ENCODE results near the gene PITPNC1. TPM values are rescaled to one million over a fixed set of nuclear protein-coding genes. Genes with fewer than 3 reads are reported as not detected.
A peak's percentile ranks its signal among the peaks of the same experiment; 100 is the strongest.
"Not testable (repeated sequence)": the region's sequence is repeated elsewhere in the genome, so short reads cannot be mapped to it uniquely, and the experiment has no call there.

PITPNC1 gene
- 10 to 100 TPM; 19.7 to 24.3 (median 23.4) TPM for polyA plus RNA-seq (ENCODE audit: insufficient read length in 4 of 4)

DNA sequence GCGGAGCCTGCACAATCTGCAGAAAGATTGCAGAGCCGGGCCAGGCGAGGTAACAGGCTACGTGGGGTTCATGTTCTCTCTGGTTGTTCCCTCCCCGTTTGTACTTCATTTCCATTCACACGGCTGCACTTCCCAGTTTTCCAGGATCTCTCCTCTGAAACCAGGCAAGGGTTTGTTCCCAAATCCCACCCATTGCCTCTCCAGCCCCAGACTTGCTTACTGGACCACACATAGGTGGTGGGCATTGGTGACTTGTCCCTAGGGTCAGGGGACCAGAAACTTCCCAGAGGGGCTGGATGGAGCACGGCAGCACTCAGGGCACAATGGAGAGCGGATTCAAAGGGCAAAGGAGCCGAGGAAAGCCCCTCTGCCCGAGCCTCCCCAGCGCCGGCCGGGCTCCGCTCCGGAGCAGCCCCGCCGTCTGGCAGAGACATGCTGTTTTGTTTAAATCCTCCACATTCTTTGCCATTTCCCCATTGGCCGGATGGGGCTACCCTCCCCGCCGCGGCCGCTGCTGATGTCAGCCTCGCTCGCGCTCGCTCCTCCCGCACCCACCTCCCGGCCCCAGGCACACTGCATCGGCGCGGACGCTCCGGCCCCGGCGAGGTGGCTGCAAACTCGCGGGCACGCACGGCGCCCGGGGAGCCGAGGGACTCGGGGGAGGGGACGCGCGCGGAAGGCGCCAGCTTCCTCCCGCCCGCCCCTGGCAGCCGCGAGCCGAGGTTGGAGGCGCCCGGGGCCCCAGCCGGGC is at the start of gene PITPNC1:
PITPNC1 (plus strand) TSS at position 545 of the 751 bp plus-strand sequence.
- peak in 2 of 4 donors; percentile 67 to 73 for DNase-seq (ENCODE audit: low read depth in 4 of 4, low spot score in 3 of 4)

DNA sequence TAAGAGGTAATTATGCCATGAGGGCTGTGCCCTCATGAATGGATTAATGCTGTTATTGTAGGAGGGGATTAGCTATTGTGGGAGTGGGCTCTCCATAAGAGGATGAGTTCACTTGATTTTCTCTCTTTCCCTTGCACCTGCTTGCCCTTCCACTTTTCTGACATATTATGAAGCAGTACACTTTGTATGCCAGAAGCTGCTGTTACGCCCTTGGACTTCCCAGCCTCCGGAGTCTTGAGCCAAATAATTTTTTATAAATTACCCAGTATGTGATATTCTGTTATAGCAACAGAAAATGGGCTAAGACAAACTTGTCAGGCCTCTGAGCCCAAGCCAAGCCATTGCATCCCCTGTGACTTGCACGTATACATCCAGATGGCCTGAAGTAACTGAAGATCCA is 49.1 kb upstream of the PITPNC1 start:
- no peak for DNase-seq (ENCODE audit: low read depth in 4 of 4, low spot score in 3 of 4)

DNA sequence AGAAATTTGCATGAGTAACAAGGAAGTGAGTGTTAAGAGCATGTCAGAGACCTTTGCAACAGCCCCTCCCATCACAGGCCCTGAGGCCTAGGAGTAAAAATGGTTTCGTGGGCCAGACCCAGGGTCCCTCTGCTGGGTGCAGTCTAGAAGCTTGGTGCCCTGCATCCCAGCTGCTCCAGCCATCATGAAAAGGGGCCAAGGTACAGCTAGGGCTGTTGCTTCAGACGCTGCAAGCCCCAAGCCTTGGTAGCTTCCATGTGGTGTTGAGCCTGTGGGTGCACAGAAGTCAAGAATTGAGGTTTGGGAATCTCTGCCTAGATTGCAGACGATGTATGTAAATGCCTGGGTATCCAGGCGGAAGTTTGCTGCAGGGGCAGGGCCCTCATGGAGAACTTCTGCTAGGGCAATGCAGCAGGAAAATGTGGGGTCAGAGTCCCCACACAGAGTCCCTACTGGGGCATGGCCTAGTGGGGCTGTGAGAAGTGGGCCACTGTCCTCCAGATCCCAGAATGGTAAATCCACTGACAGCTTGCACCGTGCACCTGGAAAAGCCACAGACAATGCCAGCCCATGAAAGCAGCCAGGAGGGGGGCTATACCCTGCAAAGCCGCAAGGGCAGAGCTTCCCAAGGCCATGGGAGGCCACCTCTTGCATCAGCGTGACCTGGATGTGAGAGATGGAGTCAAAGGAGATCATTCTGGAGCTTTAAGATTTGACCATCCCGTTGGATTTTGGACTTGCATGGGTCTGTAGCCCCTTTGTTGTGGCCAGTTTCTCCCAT is 45.5 kb upstream of the PITPNC1 start:
- DNase-seq (ENCODE audit: low read depth in 4 of 4, low spot score in 3 of 4), result not testable (repeated sequence)

DNA sequence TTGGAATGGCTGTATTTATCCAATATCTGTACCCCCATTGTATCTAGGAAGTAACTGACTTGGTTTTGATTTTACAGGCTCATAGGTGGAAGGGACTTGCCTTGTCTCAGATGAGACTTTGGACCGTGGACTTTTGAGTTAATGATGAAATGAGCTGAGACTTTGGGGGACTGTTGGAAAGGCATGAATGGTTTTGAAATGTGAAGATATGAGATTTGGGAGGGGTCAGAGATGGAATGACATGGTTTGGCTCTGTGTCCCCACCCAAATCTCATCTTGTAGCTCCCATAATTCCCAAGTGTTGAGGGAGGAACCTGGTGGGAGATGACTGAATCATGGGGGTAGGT is 44.9 kb upstream of the PITPNC1 start:
- DNase-seq (ENCODE audit: low read depth in 4 of 4, low spot score in 3 of 4), result not testable (repeated sequence)

DNA sequence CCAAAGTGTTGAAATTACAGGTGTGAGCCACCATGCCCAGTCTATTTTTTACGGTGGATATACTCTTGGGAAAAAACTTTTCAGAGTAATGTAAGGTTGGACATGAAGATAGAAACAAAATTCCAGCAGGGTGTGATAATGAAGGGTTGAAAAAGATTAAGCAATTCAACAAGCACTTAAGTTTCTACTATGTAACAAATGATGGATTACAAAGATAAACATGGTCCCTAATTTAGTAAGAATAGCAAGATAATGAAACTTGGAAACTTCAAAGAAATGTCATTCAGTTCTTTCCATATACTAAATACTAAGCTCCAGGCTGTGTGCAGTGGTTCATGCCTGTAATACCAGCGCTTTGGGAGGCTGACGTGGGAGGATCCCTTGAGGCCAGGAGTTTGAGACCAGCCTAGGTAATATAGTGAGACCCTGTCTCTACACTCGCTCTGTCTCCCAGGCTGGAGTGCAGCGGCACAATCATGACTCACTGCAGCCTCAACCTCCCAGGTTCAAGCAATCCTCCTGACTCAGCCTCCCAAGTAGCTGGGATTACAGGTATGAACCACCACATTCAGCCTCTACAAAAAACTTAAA is 41.7 kb upstream of the PITPNC1 start:
- DNase-seq (ENCODE audit: low read depth in 4 of 4, low spot score in 3 of 4), result no peak

DNA sequence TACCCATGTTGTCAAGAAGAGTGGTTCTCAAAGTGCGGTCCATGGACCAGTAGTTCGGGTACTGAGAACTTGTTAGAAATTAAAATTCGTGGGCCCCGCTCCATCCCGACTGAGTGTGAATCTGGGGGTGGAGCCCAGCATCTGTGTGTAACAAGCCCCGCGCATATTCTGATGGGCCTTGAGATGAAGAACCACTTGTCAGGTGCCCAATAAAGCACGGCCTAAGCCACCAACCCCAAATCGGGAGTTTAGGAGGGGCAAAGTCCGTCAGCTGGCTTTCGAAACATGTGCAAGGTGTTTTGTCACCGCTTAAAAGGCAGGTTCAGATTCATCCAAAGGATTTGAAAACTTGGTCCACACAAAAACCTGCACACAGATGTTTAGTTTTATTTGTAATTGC is 40.2 kb upstream of the PITPNC1 start:
- no peak for DNase-seq (ENCODE audit: low read depth in 4 of 4, low spot score in 3 of 4)

DNA sequence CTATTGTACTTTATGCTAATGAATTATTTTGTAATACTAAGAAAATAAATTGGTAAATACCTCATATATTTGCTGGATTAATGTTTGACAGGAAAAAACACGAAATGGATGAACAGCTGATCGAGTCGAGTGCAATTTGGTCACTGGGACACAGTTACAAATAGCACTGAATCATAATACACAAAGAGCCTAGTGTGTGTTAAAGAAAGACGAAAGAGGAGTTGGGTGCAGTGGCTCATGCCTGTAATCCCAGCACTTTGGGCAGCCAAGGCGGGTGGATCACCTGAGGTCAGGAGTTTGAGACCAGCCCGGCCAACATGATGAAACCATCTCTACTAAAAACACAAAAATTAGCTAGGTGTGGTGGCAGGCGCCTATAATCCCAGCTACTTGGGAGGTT is 38.7 kb upstream of the PITPNC1 start:
- DNase-seq (ENCODE audit: low read depth in 4 of 4, low spot score in 3 of 4), result not testable (repeated sequence)

DNA sequence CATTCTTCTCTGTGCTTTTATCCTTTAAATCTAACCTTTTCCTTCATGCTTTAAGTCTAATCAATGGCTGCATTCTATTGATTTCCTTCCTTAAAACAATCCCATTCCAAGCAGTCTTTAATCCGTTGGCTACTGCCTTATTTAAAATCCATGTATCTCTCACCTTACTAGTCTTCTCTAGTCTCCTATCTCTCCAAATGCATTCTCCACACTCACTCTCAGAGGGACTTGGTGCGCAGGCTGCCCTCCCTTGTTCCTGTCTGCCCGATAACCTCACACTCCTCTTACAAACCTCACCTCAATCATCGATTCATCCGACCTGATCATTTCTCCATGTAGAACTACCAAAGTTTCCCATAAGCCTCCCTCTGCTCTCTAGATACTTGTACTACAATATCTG is 33.8 kb upstream of the PITPNC1 start:
- DNase-seq (ENCODE audit: low read depth in 4 of 4, low spot score in 3 of 4), result no peak

DNA sequence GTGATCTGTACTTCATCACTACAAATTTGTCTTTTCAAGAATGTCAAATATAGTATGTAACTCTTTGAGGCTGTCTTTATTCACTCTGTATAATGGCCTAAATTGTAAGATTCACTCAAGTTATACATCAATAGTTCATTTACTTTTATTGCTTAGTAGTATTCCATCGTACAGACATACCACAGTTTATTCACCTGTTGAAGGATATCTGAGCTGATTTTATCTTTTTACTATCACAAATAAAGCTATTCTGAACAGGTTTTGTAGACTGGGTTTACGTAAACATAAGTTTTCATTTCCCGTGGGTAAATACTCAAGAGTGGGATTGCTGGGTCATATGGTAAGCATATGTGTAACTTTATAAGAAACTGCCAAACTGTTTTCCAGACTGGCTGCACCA is 29.3 kb upstream of the PITPNC1 start:
- no peak for DNase-seq (ENCODE audit: low read depth in 4 of 4, low spot score in 3 of 4)

DNA sequence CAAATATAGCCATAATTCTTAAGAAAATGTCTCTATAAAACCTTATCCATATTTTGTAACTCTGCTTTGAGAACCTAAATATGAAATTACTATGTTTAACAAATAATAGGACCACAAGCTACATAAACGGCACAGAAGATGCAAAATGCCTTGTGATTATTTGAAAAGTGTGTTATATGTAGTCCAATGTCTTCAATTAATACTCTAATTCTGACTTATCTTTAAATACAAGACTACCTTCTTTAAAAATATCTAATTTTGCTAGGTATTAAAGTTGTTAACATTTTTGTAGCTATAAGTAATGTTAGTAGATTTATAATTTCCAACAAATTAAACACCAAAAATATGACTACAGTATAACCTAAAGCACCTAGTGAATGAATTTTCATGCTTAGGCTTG is 27.7 kb upstream of the PITPNC1 start:
- DNase-seq (ENCODE audit: low read depth in 4 of 4, low spot score in 3 of 4), result no peak

DNA sequence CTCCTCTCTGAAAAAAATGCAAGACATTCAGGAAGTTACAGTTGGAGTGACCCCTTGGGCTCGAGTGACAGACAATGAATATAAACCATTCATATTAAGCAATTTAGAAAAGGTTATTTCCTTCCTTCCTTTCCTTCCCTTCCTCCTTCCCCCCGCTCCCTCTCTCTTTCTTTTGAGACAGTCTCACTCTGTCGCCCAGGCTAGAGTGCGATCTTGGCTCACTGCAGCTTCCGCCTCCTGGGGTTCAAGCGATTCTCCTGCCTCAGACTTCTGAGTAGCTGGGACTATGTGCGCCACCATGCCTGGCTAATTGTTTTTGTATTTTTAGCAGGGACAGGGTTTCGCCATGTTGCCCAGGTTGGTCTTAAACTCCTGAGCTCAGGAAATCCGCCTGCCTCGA is 23.9 kb upstream of the PITPNC1 start:
- DNase-seq (ENCODE audit: low read depth in 4 of 4, low spot score in 3 of 4), result no peak

DNA sequence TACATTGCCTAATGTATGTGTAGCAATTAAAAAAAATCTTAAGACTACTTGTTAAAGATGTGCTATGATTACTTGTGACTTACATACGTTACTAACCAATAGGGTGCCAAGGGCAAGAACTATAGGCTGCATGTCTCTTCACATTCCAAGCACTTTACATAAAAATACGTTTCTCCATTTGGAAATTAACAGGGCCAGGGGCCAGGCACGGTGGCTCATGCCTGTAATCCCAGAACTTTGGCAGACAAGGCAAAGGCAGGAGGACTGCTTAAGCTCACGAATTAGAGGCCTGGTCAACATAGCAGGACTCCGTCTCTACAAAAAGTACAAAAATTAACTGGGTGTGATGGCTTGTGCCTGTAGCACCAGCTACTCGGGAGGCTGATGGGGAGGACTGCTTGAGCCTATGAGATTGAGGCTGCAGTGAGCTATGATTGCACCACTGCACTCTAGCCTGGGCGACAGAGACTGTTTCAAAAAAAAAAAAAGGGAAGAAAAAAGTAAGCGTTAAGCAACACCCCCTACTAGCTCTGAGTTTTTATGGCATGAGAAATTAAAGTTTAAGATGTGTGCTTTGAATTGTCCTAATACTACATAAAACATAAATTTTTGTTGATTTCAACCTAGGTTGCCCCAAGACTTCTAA is 23.0 kb upstream of the PITPNC1 start:
- no peak for DNase-seq (ENCODE audit: low read depth in 4 of 4, low spot score in 3 of 4)

DNA sequence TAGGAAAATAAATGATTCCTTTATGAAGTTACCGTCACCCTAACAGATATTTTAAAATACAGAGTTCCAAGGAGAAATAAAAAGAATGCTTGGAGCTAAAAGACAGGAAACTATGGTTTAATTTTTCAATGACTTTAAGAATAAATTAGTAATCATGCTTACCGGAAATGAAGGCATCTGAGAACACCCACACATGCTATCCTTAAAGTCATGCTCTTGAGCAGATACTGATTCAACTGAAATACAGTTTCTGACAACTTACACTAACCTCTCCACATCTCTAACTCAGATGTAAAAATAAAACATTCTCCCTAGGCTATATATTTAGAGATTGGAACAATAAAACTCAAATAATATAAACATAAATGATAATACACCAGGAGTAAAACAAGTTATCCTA is 18.5 kb upstream of the PITPNC1 start:
- DNase-seq (ENCODE audit: low read depth in 4 of 4, low spot score in 3 of 4), result no peak

DNA sequence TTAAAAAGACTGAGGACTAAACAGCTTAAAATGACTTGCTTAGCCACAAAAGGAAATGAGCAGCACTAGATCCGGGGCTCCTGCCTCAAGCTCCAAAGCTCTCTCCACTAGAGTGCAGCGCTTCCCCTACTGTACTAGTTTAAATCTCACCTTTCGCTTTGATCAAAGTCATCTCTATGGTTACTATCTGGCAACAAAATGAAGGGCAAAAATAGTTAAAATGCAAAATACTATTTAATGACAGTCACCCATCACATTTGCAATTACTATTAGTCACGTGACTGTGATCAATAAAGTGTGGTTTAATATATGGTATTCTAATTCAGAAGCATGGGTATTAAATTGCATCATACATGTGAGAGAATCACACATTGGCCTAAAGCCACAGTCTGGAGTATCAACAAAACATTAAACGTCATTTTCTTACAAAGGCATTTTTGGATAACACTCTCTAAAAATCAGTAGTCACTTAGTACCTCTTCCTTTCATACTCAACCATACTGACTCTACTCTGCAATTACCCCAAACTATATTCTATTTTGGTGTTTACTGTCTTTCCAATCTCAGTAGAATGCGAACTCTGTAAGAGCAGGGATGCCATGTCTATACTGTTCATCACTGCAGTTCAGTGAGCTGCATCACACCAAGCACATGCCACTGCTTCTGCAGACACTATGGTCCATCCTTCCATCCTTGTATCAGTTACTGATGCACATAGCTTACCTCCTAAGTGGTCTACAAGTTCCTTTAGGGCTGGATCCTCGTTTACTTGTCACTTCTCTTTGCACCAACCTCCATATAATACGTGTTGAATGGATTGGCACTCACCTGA is 16.9 kb upstream of the PITPNC1 start:
- no peak for DNase-seq (ENCODE audit: low read depth in 4 of 4, low spot score in 3 of 4)

DNA sequence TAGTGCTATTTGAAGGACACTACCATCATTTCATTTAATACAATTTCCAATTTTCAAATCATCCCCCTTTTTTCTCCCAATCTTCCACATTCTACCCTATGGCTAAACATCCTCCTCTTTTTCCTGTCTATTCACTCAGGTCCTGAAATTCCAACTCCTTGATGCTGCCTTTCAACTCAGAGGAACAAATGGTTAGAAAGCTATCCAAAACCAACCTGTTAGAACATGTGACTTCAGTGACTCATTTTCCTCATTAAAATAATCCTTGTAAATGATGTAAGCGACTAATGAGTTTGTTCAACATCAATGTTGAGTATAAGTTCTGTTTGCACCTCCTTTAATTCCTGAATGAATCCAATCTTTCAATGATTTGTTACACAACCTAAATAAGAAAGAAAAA is 16.2 kb upstream of the PITPNC1 start:
- no peak for DNase-seq (ENCODE audit: low read depth in 4 of 4, low spot score in 3 of 4)

DNA sequence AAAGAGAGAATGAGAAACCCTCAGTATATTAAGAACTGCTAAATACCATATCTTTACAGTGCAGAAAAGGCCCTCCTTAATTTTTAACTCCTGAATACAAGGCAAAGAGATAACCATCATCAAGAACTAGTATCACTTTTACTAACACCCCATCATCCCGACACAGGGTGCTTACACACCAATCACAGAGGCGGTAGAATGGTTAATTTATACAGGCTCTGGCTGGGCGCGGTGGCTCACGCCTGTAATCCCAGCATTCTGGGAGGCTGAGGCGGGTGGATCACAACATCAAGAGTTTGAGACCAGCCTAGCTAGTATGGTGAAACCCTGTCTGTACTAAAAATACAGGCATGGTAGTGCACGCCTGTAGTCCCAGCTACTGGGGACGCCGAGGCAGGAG is 14.9 kb upstream of the PITPNC1 start:
- DNase-seq (ENCODE audit: low read depth in 4 of 4, low spot score in 3 of 4), result no peak

DNA sequence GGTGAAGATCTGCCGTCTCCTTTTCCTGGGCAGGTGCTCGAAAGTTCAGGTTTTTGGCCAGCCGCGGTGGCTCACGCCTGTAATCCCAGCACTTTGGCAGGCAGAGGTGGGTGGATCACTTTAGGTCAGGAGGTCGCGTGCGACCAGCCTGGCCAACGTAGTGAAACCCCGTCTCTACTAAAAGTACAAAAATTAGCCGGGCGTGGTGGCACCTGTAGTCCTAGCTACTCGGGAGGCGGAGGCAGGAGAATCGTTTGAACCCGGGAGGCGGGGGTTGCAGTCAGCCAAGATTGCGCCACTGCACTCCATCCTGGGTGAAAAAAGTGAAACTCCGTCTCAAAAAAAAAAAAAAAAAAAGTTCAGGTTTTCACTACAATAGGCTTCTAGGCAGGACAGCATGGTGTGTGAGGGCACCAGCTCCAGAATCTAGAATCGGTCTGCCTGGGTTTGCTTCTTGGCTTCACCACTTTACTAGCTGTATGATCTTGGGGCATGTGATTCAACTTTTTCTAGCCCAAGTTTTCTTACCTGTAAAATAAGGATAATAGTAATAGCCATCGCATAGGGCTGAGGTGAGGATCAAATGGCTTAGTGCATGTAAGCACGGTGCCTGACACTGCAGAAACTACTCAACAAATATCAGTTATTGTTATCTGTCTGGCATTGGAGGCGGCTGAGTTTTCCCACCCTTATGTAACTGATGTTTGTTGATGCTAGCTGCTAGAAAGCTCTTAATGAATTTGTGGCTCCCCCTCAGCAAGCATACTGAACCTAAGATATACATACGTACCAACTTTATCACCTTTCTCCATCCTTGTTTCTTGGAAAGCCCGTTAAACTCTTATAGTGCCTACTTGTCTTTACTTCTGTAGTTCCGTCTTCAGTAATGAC is 12.0 kb upstream of the PITPNC1 start:
- no peak for DNase-seq (ENCODE audit: low read depth in 4 of 4, low spot score in 3 of 4)

DNA sequence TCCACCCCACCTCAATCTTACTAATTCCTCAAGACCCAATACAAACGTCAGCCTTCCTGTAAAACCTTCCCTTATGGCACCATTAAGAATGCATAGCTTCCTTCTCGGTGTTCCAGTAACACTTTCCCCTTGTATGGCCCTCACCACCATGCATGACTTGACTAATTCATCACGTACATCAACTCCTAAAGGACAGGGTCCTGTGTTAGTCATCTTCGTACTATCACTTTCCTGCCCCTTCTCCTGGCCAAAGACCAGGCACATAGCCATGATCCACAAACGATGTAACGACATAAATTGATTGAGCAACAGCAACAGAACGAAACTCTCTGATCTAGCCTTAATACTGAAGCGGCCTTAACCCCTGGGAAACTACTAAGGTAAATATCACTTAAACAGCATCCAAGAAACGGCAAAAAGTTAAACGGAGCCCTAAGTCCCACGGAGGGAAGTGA is 11.3 kb upstream of the PITPNC1 start:
- no peak for DNase-seq (ENCODE audit: low read depth in 4 of 4, low spot score in 3 of 4)

Data from right renal pelvis (tissue), 4 donors.